MM.1S (cell line): ENCODE data around the gene SDK1.

Experiments
- EZH2 ChIP-seq: fragments of 300-600 bp; sonication (generic); optimal IDR thresholded peaks from 2 replicates; pipeline ENCODE3; 2017; ENCODE audit warnings: low read depth, mild to moderate bottlenecking, antibody characterized with exemption, low read length, mixed read lengths
- TF ChIP-seq, protein P1 (sequence below): fragments of 300-600 bp; sonication (generic); IDR thresholded peaks from 2 replicates; pipeline ENCODE4 v1.5.1; 2016; ENCODE audit warnings: antibody characterized with exemption, low read length, mixed read lengths

DNA sequence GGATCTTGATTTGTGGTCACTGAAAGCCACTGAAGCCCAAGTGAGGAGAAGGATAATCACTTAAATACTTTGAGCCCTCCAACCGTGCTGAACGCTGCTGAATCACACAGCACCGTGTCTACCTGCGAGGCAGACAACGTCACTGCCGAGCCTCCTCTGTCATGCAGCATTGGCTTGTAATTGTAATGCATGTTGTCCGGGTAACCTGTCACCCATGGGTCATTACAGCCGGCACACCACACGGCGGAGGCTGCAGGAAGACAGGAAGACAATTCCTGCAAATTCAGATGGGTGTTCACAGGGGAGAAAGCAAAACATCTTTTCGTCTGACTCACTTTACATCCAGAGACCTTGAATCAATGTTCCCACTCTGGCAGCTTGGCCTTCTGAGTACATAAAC lies 835.0 kb downstream of the SDK1 start:
- TF ChIP-seq, protein P1, sequence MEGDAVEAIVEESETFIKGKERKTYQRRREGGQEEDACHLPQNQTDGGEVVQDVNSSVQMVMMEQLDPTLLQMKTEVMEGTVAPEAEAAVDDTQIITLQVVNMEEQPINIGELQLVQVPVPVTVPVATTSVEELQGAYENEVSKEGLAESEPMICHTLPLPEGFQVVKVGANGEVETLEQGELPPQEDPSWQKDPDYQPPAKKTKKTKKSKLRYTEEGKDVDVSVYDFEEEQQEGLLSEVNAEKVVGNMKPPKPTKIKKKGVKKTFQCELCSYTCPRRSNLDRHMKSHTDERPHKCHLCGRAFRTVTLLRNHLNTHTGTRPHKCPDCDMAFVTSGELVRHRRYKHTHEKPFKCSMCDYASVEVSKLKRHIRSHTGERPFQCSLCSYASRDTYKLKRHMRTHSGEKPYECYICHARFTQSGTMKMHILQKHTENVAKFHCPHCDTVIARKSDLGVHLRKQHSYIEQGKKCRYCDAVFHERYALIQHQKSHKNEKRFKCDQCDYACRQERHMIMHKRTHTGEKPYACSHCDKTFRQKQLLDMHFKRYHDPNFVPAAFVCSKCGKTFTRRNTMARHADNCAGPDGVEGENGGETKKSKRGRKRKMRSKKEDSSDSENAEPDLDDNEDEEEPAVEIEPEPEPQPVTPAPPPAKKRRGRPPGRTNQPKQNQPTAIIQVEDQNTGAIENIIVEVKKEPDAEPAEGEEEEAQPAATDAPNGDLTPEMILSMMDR: no peak
- TF ChIP-seq EZH2: no peak
